Measurements from ENCODE around the gene NEUROD1.

Gene NEUROD1

GRCh38 chr2:181682026-181682789 is 1.9 kb upstream of the NEUROD1 start:
- no peak overlapping the region for H3K4me3 ChIP-seq (IDR thresholded peaks at IDR 0.05; ENCODE audit: insufficient read depth, low read depth, low read length)
- no peak overlapping the region for H3K4me2 ChIP-seq
- H3K79me2 ChIP-seq (ENCODE audit: insufficient read depth, low read depth) = no peaks in the 10 kb centered on the region
- H3K9ac ChIP-seq = no peak overlapping the region
- no peaks in the 10 kb centered on the region for H3K27me3 ChIP-seq (ENCODE audit: insufficient read depth, low read depth)
- H3K27ac ChIP-seq = no peak overlapping the region
- no peaks in the 10 kb centered on the region for H4K20me1 ChIP-seq (ENCODE audit: insufficient read depth)
- H2AFZ ChIP-seq (ENCODE audit: low read depth) = no peak overlapping the region
- H3K4me1 ChIP-seq (ENCODE audit: low read depth, poor library complexity, severe bottlenecking) = no peaks in the 10 kb centered on the region
- TF ChIP-seq CTCF (conservative IDR thresholded peaks at IDR 0.05; ENCODE audit: low read depth, low read length) = no peak
- H3K36me3 ChIP-seq (ENCODE audit: insufficient read depth) = no peaks in the 10 kb centered on the region

GRCh38 chr2:181680937-181681811 is 857 bp upstream of the NEUROD1 start:
- Histone ChIP-seq H2AFZ (ENCODE audit: low read depth) (no peak overlapping the region), H4K20me1 (ENCODE audit: insufficient read depth) (no peaks in the 10 kb centered on the region), H3K27me3 (ENCODE audit: insufficient read depth, low read depth) (no peaks in the 10 kb centered on the region), H3K79me2 (ENCODE audit: insufficient read depth, low read depth) (no peaks in the 10 kb centered on the region), H3K9ac (no peak overlapping the region), H3K36me3 (ENCODE audit: insufficient read depth) (no peaks in the 10 kb centered on the region), H3K4me1 (ENCODE audit: low read depth, poor library complexity, severe bottlenecking) (no peaks in the 10 kb centered on the region), H3K4me2 (no peak overlapping the region), H3K27ac (no peak overlapping the region), H3K4me3 (IDR thresholded peaks at IDR 0.05; ENCODE audit: insufficient read depth, low read depth, low read length) (no peak overlapping the region)
- TF ChIP-seq CTCF (conservative IDR thresholded peaks at IDR 0.05; ENCODE audit: low read depth, low read length) = no peak

GRCh38 chr2:181679544-181679979 is 755 bp downstream of the NEUROD1 start:
- Histone ChIP-seq H3K4me1 (ENCODE audit: low read depth, poor library complexity, severe bottlenecking) (no peaks in the 10 kb centered on the region), H3K27me3 (ENCODE audit: insufficient read depth, low read depth) (no peaks in the 10 kb centered on the region), H3K79me2 (ENCODE audit: insufficient read depth, low read depth) (no peaks in the 10 kb centered on the region), H3K36me3 (ENCODE audit: insufficient read depth) (no peaks in the 10 kb centered on the region), H4K20me1 (ENCODE audit: insufficient read depth) (no peaks in the 10 kb centered on the region), H3K9ac (no peak overlapping the region), H3K4me2 (no peak overlapping the region), H3K27ac (no peak overlapping the region), H2AFZ (ENCODE audit: low read depth) (no peak overlapping the region), H3K4me3 (IDR thresholded peaks at IDR 0.05; ENCODE audit: insufficient read depth, low read depth, low read length) (no peak overlapping the region)
- TF ChIP-seq CTCF (conservative IDR thresholded peaks at IDR 0.05; ENCODE audit: low read depth, low read length) = no peak

- H3K27ac ChIP-seq = no peak overlapping the region
- no peaks in the 10 kb centered on the region for H3K79me2 ChIP-seq (ENCODE audit: insufficient read depth, low read depth)
- H3K4me3 ChIP-seq (IDR thresholded peaks at IDR 0.05; ENCODE audit: insufficient read depth, low read depth, low read length) = no peak overlapping the region
- H3K27me3 ChIP-seq (ENCODE audit: insufficient read depth, low read depth) = no peaks in the 10 kb centered on the region
- TF ChIP-seq CTCF (conservative IDR thresholded peaks at IDR 0.05; ENCODE audit: low read depth, low read length) = no peak
- H3K36me3 ChIP-seq (ENCODE audit: insufficient read depth) = no peaks in the 10 kb centered on the region
- no peak overlapping the region for H3K9ac ChIP-seq
- no peak overlapping the region for H3K4me2 ChIP-seq
- H2AFZ ChIP-seq (ENCODE audit: low read depth) = no peak overlapping the region
- H4K20me1 ChIP-seq (ENCODE audit: insufficient read depth) = no peaks in the 10 kb centered on the region
- H3K4me1 ChIP-seq (ENCODE audit: low read depth, poor library complexity, severe bottlenecking) = no peaks in the 10 kb centered on the region
Measured at GRCh38 chr2:181678861-181679543, 1.3 kb downstream of the NEUROD1 start.
